ENCODE measurements around the gene WFIKKN2.

- TF ChIP-seq CTCF (IDR thresholded peaks at IDR 0.05) (no peak), POLR2A (IDR thresholded peaks at IDR 0.05) (no peak)
Observed at GRCh38 chr17:50861334-50861676, 25.9 kb downstream of the WFIKKN2 start.
